GF-D8 (cell line): Measurements from ENCODE around the gene YBX3.

Source experiments
- DNase-seq: peaks from one replicate; lab custom pipeline; 2025; lab: John Stamatoyannopoulos, UW

YBX3 gene

GRCh38 chr12:10721651-10722501, 1.2 kb downstream of the YBX3 start:
- DNase-seq = peak; percentile 54

DNA sequence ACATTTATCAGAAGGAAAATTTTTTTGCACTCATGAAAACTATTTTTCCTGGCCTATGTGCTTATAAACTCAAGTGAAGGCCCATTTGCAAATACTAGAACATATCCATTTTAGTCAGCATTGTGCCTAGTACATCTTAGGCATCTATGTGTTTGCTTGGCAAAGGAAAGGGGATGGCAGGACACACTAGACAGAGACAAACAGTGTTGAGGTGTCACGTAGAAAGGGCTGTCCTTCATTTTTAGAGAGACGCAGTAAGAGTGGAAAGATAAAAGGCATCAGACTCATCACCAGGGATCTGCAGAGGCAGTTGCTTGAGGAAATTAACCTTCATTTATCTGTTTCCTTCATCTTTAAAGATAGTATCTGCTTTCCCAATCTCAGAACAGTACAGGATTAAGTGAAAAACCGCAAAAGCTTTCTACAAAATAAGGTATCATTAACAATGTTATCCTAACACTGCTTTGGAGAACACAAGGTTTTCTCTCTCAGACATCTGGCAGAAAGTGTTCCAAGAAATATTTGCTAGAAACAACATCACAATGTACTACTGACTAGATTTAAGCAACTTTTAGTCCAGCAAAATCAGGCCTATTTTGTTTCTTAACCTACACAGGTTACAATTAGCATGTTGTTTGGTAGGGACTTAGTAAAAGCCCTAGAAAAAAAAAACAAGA, 2.0 kb downstream of the YBX3 start:
- DNase-seq = no peak

DNA sequence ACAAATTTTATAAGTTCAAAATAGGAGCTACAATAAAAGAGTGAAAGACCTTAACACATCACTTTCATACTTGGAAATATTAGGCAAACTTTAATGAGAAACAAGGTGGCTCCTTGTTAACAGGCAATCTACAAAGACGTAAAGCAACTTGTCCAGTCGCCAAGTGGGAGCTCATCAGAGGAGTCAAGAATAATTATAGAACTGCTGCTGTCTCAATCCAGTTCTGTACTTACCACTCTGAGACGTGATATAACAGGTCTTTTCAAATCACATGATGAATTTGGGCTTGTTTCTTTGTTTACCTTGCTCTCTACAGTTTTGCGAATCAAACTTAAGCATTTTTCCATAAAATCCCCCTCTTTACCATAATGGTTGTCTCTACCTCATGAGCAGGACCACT, 3.6 kb downstream of the YBX3 start:
- no peak for DNase-seq

DNA sequence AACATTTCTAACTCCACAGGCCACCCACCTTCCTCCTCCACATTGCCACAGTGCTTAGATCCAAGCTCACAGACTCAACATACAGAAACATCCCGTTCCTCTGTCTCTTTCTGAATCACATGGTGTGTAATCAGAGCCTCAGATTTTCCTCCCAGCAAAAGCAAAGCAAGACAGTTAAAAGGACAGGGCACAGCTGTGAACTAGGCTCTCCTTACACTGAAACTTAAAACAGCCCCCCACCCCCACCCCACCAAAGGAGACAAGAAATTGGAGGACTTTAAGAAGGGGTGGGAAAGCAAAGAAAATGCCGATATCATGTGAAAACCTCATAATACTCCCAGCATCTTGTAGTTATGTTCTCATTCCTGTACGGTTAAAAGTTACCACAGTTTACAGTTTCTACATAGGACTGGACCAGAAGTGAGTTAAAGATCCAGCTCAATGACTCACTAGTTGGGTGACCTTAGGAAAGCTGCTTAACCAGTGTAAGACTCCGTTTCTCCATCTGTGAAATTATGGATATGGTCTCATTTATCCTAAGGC, 4.8 kb downstream of the YBX3 start:
- no peak for DNase-seq

- DNase-seq = no peak
Measured at GRCh38 chr12:10717410-10717809, 5.7 kb downstream of the YBX3 start.

GRCh38 chr12:10716704-10717315, 6.3 kb downstream of the YBX3 start:
- no peak for DNase-seq

DNA sequence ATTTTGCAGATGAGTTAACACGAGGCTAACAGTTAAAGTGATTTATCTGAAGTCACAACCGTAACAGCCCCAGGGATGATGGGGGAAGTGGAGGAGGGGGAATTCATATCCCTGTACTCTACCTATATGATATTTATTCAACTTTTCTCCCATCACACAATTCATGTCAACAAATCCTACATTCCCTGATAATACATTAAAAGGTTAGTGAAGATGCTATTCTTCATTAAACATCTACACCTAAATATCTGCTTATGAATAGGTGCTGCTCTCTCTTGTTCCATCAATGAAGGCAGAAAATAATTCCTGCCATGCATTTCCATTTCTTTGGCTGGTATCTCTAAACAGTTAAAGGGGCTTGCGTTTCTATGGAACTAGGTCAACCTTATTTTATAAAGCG, 6.8 kb downstream of the YBX3 start:
- DNase-seq = no peak

- DNase-seq = no peak
Measured at GRCh38 chr12:10715491-10715890, 7.6 kb downstream of the YBX3 start.

GRCh38 chr12:10709808-10710207, 13.3 kb downstream of the YBX3 start:
- no peak for DNase-seq

GRCh38 chr12:10708862-10709261, 14.3 kb downstream of the YBX3 start:
- no peak for DNase-seq

DNA sequence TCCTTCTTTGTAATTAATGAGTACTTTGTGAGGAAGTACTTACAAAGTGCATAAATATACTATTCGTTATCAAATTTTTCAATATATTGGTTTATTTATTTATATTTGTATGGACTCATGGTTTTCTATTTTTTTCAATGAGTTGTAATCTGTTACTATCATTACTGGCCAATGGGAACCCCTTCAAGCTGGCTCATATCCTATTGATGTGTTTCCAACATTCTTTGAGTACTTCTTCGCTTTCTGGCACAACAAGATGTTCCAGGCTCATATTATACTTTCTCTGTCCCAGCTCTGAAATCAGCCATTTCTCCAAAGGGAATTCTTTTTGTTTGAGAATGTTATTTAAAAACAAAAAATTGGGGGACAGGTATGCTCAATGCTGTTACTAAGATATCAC, 17.5 kb downstream of the YBX3 start:
- DNase-seq = no peak

- no peak for DNase-seq
Measured at GRCh38 chr12:10701843-10702242, 21.3 kb downstream of the YBX3 start.

DNA sequence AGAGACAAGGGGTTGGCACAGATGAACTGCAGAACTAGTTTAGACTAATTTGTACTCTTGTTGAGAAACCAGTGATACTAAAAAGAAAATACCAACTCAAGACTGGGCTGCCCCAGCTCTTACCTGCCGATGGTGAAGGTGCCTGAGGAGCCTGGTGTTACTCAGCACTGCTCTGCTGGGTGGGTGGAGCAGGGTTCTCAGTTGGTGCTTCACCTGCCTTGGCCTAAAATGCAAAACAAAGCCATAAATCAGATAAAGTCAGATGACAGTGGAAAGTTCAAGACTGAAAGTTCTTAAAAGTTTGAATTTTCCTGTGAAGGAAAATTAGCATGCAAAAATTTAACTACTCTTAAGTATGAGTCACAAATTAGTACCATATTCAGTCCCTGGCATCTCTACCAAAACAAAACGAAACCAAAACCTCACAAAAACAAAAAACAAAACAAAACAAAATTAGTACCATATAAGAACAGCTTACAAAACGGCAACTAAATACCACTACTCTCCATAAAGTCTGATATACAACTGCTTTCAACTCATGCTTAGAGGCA, 21.9 kb downstream of the YBX3 start:
- no peak for DNase-seq

DNA sequence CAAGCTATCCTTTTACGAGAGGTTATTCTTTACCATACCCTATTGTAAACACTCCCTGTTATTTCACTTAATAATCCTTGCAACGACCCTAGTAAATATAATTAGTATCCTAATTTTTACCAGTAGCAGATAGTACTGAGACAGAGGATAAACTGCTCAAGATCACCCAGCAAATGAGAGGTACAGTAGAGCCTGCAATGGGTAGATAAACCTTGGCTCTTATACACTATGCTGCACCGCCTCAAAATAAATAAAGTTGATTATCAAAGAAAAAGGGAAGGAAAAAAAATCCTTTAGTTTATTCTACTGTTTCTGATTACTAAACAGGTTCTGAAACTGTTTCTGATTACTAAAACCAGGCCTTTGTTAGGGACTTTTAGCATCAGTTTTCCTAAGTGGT, 22.5 kb downstream of the YBX3 start:
- DNase-seq = no peak

- DNase-seq = no peak
Measured at GRCh38 chr12:10697862-10698261, 25.3 kb downstream of the YBX3 start.

DNA sequence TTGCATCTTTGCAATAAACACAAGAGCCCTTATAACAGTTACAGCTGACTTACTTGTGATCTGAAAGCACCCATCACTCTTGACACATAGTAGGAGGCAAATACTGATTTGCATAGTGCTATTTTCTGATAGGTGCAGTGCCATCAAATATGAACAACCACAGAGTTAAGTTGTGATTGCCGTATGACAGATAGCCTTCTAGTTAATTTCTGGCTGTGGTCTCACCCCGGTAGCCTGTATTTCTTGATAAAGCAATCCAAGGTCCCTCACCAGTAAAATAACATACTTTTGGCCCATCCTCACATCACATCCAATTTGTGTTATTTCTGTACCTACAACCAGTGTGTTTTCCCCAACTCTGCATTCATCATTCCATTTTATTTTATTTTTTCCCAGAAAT, 26.0 kb downstream of the YBX3 start:
- no peak for DNase-seq

DNA sequence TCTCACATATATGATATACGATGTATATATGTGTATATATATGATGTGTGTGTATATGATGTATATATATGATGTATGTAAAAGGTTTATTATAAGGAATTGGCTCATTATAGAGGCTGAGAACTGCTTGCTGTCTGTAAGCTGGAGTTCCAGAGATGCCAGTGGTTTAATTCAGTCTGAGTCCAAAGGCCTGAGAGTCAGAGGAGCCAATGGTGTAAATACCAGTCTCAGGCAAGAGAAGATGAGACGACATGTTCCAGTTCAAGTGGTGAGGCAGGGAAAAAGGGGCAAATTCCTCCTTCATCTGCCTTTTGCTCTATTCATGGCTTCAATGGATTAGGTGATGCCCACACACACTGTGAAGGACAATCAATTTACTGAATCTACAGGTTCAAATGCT, 32.2 kb downstream of the YBX3 start:
- DNase-seq = no peak

GRCh38 chr12:10689146-10689545, 34.0 kb downstream of the YBX3 start:
- DNase-seq = no peak

GRCh38 chr12:10688042-10688441, 35.1 kb downstream of the YBX3 start:
- no peak for DNase-seq

DNA sequence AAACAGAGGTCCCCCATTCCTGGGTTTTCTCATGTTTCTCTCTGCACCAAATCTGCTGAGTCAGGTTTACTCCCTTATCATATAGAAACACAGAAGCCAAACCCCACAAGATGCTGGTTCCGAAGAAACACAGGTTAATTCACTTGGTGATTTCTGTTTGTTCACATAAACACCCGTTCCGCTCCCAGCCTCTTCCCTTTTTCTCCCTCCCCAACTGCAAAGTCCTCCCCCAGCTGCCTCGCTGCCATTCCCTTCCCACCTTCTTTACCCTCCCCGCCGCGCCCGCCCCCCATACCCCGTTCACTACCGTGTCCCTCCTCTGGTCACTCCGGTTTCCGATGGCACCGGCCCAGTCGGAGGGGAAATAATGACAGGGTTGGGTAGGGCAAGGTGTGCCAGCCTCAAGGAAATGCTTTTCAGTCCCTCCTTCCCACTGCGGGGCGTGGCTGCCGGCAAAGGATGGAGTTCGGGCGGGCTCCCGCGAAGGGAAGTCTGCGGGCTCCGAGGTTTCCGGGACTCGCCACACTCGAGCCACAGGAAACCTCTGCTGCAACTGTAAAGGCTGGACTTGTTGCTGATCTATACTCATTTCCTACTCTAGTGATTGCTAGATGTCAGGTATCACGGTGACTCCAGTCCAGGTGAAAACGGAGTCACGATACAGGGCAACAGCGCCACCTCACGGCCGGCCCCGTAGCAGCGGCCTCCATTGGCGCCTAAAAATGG, 49.3 kb downstream of the YBX3 start, which contains the start of gene STYK1:
Gene STYK1 (minus strand): TSS at position 394 of the 726 bp plus-strand sequence. CDS start 39,434 bp downstream, outside the sequence.
- peak; percentile 47 for DNase-seq

DNA sequence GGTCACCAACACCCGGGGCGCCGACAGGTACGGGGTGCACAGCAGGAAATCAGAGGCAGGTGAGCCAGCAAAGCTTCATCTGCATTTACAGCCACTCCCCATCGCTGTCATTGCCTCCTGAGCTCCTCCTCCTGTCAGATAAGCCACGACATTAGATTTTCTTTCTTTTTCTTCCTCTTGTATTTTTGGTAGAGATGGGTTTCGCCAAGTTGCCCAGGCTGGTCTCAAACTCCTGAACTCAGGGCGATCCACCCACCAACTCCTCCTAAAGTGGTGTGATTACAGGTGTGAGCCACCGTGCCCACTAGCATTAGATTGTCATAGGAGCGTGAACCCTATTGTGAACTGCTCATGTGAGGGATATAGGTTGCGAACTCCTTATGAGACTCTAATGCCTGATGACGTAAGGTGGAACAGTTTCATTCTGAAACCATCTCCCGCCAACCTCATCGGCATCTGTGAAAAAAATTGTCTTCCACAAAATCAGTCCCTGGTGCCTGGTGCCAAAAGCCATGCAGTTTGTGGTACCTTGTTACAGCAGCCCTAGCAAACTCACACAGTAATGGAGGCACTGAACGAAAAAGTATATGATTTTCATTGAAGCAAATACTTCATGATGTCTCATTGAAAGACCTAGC, 50.8 kb downstream of the YBX3 start:
- DNase-seq = no peak
